Heart left ventricle (tissue), 13 donors: ENCODE measurements around the gene OMP.

ENCODE experiments used
- CTCF ChIP-seq, 12 donors: fragments of 200-600 bp; sonication (generic) in 4 of 12; IDR thresholded peaks; one replicate each; pipeline versions ENCODE4 v1.5.0 to v1.8.0; 2018 to 2022; ENCODE audit warnings: antibody characterized with exemption in 12 of 12, mild to moderate bottlenecking in 5 of 12
- POLR2A ChIP-seq, 2 donors: fragments of 450-650 bp; IDR thresholded peaks; one replicate each; pipeline ENCODE4 v1.6.1; 2017; ENCODE audit warnings: antibody characterized with exemption in 2 of 2, mild to moderate bottlenecking in 2 of 2, moderate library complexity in 2 of 2
- donor health status: ischemic (EF 13 %, LVEDD 7.1; RV severe dilation, severe dysfunction).
- donor health status: DM: no; HTN: yes; CAD: no.
- donor health status: DM: no; HTN: no; CAD: no.
- donor health status: ischemic (EF 25% LVEDD 6.9; RV normal size, moderate dysfunction).
- donor health status: ischemic (EF 25% LVEDD 5.7; RV mildly dilated, moderate dysfunction).
- donor health status: ischemic (EF 35%, LVEDD 5.7; RV mildly dilated, moderate dysfunction).
- donor health status: nonischemic (EF 11% LVEDD 7.7; RV severe dilation, severe dysfunction).
- donor health status: DM: yes; HTN: yes; CAD: no.
- donor health status: PGD.
- donor health status: ischemic (EF 29% LVEDD 5.4; RV normal size, mild dysfunction).
- donor health status: nonischemic (EF 23%, LVEDD 6.1; RV moderate dilation, normal function).

DNA sequence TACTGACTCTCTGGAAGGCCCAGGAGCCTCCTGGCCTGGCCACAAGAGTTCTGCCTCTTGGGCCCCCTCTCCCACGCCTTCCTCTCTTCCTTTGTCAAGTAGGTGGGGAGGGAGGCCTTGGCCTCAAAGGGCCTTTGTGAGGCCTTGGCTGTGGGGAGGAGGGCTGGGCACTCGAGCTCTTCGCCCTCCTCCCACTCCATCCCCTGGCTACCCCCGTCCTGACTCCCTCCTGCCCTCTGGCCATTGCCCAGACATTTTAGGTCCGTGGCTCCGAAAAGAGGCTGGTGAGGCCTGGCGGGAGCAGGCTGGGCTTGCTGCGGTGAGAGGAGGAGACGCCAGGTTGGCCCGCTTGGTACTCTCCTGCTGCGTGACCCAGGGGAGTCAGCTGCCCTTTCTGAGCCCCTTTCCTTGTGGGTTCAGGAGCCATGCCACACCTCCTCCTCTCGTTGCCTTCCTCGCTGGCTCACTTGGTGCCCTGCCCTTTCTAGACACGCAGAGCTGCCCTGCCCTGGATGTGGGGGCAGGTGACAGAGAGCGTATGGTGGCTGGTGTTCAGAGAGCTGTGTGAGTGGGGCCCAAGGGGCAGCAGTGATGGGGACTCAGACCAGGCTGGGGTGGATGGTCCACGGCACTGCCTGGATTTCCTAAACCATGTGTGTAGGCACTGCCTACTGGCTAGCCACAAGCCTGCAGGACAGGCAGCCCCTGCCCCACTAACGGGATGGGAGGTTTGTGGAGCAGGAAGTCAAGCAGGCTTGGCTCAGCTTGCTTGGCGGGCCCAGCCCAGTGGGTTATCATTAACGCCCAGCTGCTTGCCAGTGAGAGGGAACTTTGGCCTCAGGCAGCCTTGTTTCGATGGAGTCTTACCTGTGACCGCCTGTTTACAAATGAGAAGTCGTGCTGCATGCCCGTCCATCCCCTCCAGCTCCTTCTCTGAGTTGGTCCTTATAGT, 15.8 kb upstream of the OMP start:
- TF ChIP-seq CTCF (IDR thresholded peaks at IDR 0.05), result no peak
- TF ChIP-seq POLR2A (IDR thresholded peaks at IDR 0.05), result no peak
